VCaP (cell line): ENCODE data around the gene ZNF561.

ENCODE experiments used
- H3K27ac ChIP-seq: fragments of 450-650 bp; 2 replicates; pipeline ENCODE4 v1.5.1; 2017
- CTCF ChIP-seq: fragments of 450-650 bp; conservative IDR thresholded peaks from 2 replicates; pipeline ENCODE4 v1.5.1; 2017; ENCODE audit warnings: mild to moderate bottlenecking, moderate library complexity

The ZNF561 gene

GRCh38 chr19:9570255-9570654, 50.8 kb downstream of the ZNF561 start:
- H3K27ac ChIP-seq: no peak overlapping the region

GRCh38 chr19:9566729-9567128, 54.3 kb downstream of the ZNF561 start:
- TF ChIP-seq CTCF: no peak; the same call in 1 of the 2 replicates
- no peak overlapping the region for H3K27ac ChIP-seq

More at GRCh38 chr19:9570255-9570654, 50.8 kb downstream of the ZNF561 start:
- TF ChIP-seq CTCF: no peak

GRCh38 chr19:9565900-9566705, 54.9 kb downstream of the ZNF561 start:
- H3K27ac ChIP-seq: no peak overlapping the region
- no peak for TF ChIP-seq CTCF
